Neuron (in vitro differentiated cells): Measurements from ENCODE around the gene LGALSL.

ENCODE experiments used
- H2AFZ ChIP-seq: one replicate; pipeline ENCODE4 v1.6.1; 2013; ENCODE audit warnings: low read depth, mild to moderate bottlenecking, inconsistent platforms, low read length, moderate library complexity
- H3K27me3 ChIP-seq: one replicate; pipeline ENCODE4 v1.6.1; 2013; ENCODE audit warnings: low read length; ENCODE audit not compliant: insufficient read depth
- H3K36me3 ChIP-seq: one replicate; pipeline ENCODE4 v1.6.1; 2013; ENCODE audit warnings: low read length; ENCODE audit not compliant: insufficient read depth
- H3K4me1 ChIP-seq: one replicate; pipeline ENCODE4 v1.6.1; 2013; ENCODE audit warnings: low read length; ENCODE audit not compliant: insufficient read depth
- H3K4me3 ChIP-seq: 2 replicates; pipeline ENCODE4 v1.5.1; 2013; ENCODE audit warnings: mild to moderate bottlenecking, low read length, moderate library complexity
- H3K9me3 ChIP-seq: one replicate; pipeline ENCODE4 v1.6.1; 2013; ENCODE audit warnings: low read length

LGALSL gene

DNA sequence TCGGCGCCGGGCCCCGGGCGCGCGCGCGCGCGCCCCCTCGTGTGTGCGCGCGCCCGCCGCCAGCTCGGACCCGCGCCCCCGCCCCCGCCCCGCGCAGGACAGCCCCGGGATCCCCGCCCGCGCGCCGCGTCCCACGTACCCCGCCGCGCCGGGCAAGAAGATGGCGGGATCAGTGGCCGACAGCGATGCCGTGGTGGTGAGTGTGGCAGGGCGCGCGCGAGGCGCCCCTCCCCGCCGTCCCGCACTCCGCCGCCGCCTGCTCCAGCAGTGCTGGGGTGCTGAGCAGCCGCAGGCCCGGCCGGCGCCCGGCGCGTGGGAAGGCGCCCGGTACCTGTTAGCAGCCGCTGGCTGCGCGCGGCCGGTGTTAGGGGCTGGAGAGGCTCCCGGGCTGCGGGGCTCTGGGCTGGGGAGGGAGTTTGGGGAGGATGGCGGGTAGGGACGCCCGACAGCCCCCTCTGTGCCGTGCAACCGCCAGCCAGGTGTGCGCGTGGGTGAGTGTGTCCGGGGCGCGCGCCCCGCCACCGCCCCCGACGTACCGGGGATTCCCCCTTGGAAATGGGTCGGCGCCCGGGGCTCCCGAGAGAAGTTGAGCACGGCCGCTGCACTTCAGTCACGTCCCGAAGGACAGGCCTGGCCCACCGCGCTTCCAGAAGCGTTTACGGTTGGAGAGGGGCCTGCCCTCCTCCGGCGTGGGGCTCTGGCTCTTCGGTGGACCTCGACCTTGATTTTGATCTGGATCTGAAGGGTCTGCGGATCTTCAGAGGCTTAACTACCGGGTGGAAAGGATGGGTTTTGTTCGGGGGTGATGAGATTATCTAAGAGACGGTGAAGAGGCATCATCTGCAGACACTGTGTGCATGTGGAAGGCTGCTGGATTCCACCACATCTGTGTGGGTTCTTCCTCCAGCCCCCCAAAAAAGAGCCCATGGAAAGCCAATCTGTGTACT lies 697 bp downstream of the LGALSL start:
- peaks cover 30% of the 10 kb centered on the region for H3K36me3 ChIP-seq
- H3K9me3 ChIP-seq, result no peaks in the 10 kb centered on the region
- peaks cover 13% of the 10 kb centered on the region for H3K4me1 ChIP-seq
- H3K4me3 ChIP-seq, result peak overlapping the region; percentile 66
- H2AFZ ChIP-seq, result peak overlapping the region; percentile 93
- no peaks in the 10 kb centered on the region for H3K27me3 ChIP-seq

DNA sequence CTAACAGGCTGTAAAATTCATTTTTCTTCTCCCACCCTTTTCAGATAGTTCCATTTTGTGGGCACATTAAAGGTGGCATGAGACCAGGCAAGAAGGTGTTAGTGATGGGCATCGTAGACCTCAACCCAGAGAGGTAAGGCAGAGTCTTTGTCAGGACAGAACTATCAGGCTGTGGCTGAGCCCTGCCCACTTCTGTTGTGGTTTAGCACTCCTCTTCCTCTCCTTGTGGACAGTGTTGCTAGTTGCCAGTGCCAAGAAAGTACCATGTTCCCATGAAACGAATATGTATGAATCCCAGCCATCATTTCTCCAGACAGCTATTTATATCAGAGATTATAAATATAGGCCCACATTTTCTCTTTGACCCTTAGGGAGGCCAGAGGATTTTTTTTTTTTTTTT lies 1.6 kb downstream of the LGALSL start:
- H2AFZ ChIP-seq, result no peak overlapping the region

DNA sequence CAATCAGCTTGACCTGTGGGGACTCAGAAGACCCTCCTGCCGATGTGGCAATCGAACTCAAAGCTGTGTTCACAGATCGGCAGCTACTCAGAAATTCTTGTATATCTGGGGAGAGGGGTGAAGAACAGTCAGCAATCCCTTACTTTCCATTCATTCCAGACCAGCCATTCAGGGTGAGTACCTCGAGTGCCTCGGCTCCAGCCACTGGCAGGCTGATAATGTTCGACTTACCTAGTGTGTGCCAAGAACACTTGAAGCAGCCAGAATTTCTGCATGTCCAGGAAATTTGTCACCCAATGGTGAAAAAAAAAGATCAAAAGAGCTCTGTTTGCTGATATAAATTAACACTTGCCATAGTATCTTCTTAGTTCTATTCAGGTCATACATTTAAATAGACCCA lies 2.3 kb downstream of the LGALSL start:
- peaks cover 33% of the 10 kb centered on the region for H3K36me3 ChIP-seq
- no peaks in the 10 kb centered on the region for H3K9me3 ChIP-seq
- peaks cover 13% of the 10 kb centered on the region for H3K4me1 ChIP-seq
- no peaks in the 10 kb centered on the region for H3K27me3 ChIP-seq
- H2AFZ ChIP-seq, result no peak overlapping the region
- no peak overlapping the region for H3K4me3 ChIP-seq

More for the DNA sequence above, 1.6 kb downstream of the LGALSL start:
- Histone ChIP-seq H3K4me3 (peak overlapping the region; percentile 66), H3K9me3 (no peaks in the 10 kb centered on the region), H3K27me3 (no peaks in the 10 kb centered on the region), H3K4me1 (peaks cover 13% of the 10 kb centered on the region), H3K36me3 (peaks cover 33% of the 10 kb centered on the region)

- no peaks in the 10 kb centered on the region for H3K9me3 ChIP-seq
- no peak overlapping the region for H2AFZ ChIP-seq
- H3K4me1 ChIP-seq, result peaks cover 11% of the 10 kb centered on the region
- H3K27me3 ChIP-seq, result no peaks in the 10 kb centered on the region
- no peak overlapping the region for H3K4me3 ChIP-seq
- H3K36me3 ChIP-seq, result peaks cover 33% of the 10 kb centered on the region
Measured at GRCh38 chr2:64457524-64457923, 3.6 kb downstream of the LGALSL start.

DNA sequence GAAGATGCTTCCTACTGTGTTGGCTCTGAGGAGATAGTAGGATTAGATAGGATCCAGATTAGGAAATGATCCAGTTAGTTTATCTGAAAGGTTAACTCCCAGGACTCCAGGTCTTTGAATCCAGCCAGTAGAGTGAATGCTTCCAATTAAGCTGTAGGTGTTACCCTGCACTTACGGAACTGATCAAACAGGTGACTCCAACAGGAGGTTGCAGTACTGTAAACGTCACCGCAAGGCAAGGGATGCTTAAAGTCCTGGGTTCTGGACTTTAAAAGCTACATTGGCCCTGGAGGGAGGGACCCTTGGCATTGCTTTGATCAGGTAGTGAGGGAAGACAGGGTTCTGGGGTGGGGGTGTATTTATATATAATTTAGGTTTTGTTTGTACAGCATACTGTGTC lies 5.6 kb downstream of the LGALSL start:
- Histone ChIP-seq H3K4me1 (peaks cover 11% of the 10 kb centered on the region), H3K36me3 (peaks cover 33% of the 10 kb centered on the region), H3K27me3 (no peaks in the 10 kb centered on the region), H2AFZ (no peak overlapping the region), H3K4me3 (no peak overlapping the region), H3K9me3 (no peaks in the 10 kb centered on the region)

DNA sequence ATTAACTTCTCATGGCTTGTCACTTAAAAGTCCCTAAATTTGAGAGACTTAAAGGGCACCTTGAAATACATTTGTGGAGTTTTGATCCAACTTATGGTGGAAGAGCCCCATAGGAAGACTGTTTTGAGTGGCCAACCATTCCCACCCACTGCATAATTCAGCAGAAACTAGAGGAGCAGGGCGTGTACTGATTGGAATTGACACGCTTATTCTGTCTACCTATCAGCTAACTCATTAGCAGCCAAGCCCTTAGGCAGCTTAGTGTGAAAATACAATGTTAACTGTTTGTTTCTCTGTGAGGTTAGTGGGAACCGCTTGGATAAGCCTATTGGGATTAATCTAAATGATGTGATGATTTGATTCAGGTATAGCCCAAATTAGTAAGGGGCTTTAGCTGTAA lies 6.4 kb downstream of the LGALSL start:
- H3K4me3 ChIP-seq, result no peak overlapping the region
- no peaks in the 10 kb centered on the region for H3K9me3 ChIP-seq
- H3K4me1 ChIP-seq, result peaks cover 11% of the 10 kb centered on the region
- H3K36me3 ChIP-seq, result peaks cover 33% of the 10 kb centered on the region
- no peaks in the 10 kb centered on the region for H3K27me3 ChIP-seq
- no peak overlapping the region for H2AFZ ChIP-seq

DNA sequence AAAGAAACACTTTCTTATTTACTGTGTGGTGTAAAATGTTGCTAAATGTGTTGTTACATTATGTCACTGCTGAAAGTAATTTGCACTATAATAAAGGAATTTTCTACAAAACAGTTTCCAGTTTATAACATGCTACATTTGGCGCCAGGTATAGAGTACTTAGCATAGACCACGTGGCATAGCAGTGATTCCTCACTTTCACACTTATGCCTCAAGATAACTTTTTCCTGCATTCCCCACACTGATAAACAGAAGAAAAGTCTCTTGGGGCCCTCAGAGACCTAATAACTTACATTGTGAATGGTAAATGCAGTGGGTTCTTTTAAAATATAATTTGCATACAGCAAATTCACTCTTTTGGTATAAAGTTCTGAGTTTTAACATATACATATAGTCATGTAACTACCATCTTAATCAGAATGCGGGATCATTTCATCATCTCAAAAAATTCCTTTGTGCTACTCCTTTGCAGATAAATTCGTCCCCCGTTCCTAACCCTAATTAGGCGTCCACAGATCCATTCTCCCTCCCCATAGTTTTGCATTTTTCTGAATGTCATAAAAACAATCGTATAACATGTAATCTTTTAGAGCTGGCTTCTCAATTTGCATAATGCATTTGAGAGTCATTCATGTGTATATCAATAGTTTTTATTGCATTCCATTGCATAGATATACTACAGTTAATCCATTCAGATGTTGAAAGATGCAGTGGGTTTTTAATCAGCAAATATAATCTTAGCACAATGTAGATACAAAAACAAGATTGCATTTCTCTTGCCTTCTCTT lies 7.5 kb downstream of the LGALSL start:
- Histone ChIP-seq H3K9me3 (no peaks in the 10 kb centered on the region), H3K4me3 (no peak overlapping the region), H3K27me3 (no peaks in the 10 kb centered on the region), H3K4me1 (peaks cover 11% of the 10 kb centered on the region), H2AFZ (no peak overlapping the region), H3K36me3 (peaks cover 29% of the 10 kb centered on the region)

- H2AFZ ChIP-seq, result no peak overlapping the region
- no peaks in the 10 kb centered on the region for H3K27me3 ChIP-seq
- peaks cover 24% of the 10 kb centered on the region for H3K36me3 ChIP-seq
- peaks cover 11% of the 10 kb centered on the region for H3K4me1 ChIP-seq
- H3K9me3 ChIP-seq, result no peaks in the 10 kb centered on the region
- H3K4me3 ChIP-seq, result no peak overlapping the region
Measured at GRCh38 chr2:64462171-64462570, 8.2 kb downstream of the LGALSL start.

DNA sequence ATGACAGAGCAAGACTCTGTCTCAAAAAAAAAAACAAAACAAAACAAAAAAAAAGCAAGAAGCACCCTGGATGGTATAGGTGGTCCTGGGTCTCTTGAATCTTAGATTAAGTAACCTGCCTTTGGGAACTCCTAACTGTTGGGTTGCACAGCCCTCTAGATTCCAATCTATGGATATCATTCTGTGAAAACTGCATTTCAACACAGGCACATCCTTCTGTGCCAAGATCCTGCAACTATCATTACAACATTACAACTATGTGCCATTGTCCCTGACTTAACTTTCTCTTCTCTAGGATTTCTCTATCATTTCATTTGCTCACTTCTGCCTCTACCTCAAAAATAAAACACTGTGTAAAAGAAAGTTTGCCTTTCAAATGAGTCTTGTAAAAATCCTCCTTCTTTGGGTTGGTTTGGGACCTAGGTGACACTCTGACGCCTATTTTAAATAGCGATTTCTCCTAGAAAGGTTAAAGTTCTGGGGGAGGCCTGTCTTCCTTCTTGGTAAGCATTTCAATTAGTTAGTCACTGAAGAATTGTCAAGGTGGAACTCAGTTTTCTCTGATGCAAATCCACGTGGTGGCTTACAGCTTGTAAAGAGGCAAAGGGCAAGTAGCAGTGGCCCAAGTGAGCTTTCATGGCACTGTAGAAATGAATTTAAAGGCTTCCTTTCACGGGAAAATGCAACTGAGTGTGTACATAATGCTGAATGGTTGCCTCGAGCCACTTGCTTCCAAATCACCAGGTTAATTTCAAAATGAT lies 9.2 kb downstream of the LGALSL start:
- Histone ChIP-seq H2AFZ (peak overlapping the region; percentile 60), H3K4me3 (no peak overlapping the region), H3K4me1 (peaks cover 11% of the 10 kb centered on the region), H3K27me3 (no peaks in the 10 kb centered on the region), H3K36me3 (peaks cover 15% of the 10 kb centered on the region), H3K9me3 (no peaks in the 10 kb centered on the region)

GRCh38 chr2:64463781-64464180 lies 9.8 kb downstream of the LGALSL start:
- Histone ChIP-seq H3K36me3 (peaks cover 8% of the 10 kb centered on the region), H3K9me3 (no peaks in the 10 kb centered on the region), H2AFZ (peak overlapping the region; percentile 60), H3K27me3 (no peaks in the 10 kb centered on the region), H3K4me3 (no peak overlapping the region), H3K4me1 (peaks cover 11% of the 10 kb centered on the region)

GRCh38 chr2:64466478-64467085 lies 12.6 kb downstream of the LGALSL start:
- no peaks in the 10 kb centered on the region for H3K36me3 ChIP-seq
- H3K4me3 ChIP-seq, result no peak overlapping the region
- no peaks in the 10 kb centered on the region for H3K27me3 ChIP-seq
- no peak overlapping the region for H2AFZ ChIP-seq
- peaks cover 25% of the 10 kb centered on the region for H3K4me1 ChIP-seq
- H3K9me3 ChIP-seq, result no peaks in the 10 kb centered on the region

DNA sequence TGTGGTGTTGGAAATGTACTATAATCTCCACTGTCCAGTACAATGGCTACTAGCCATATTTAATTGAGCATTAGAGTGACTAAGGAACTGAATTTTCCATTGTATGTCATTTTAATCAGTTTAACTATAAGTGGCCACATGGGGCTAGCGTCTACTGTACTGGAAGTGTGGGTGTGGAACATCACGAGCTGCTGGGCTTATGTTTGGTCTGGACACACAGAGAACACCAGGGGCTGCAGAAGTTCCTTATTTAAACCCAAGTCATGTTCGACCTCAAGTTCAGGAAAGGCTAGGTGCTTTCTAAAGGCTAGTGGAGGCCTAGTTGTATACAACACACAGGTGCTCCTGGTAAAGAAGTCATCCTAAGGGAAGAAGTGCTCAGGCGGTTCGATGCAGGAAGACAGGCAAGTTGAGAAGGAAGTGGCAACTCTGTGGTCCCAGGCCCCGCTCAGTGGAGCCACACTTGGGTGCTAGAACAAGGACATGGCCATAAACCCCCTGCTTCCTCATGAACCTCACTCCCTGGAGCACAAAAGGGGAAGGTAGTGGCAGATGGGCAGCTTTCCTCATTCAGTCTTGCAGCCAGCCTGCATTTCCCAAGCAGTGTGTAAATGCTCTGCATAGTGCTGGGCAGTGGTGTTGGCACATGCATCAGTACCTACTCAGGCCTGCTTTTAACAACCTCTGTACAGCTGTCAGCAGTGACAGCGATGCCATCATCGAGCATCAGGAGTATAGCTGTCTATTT lies 13.3 kb downstream of the LGALSL start:
- Histone ChIP-seq H3K4me3 (no peak overlapping the region), H3K36me3 (no peaks in the 10 kb centered on the region), H2AFZ (no peak overlapping the region), H3K27me3 (no peaks in the 10 kb centered on the region), H3K9me3 (no peaks in the 10 kb centered on the region), H3K4me1 (peaks cover 25% of the 10 kb centered on the region)
